Glomerular endothelial cell (primary cell): Measurements from ENCODE around the gene OR2T33. TPM values are rescaled to one million over a fixed set of nuclear protein-coding genes. Genes with fewer than 3 reads are reported as not detected.
A peak's percentile ranks its signal among the peaks of the same experiment; 100 is the strongest.
"Not testable (repeated sequence)": the region's sequence is repeated elsewhere in the genome, so short reads cannot be mapped to it uniquely, and the experiment has no call there.

Source experiments
- DNase-seq: peaks from one replicate; pipeline ENCODE4 v3.0.0-alpha.2; 2011; ENCODE audit warnings: low read depth, low spot score; ENCODE audit errors: extremely low read depth
- total RNA-seq: library from RNA; depleted of rRNA; stranded (reverse); fragments of >200 nt; gene quantifications from 2 replicates; pipeline ENCODE4 v1.2.3, GENCODE V29; 2015

Gene OR2T33, protein sequence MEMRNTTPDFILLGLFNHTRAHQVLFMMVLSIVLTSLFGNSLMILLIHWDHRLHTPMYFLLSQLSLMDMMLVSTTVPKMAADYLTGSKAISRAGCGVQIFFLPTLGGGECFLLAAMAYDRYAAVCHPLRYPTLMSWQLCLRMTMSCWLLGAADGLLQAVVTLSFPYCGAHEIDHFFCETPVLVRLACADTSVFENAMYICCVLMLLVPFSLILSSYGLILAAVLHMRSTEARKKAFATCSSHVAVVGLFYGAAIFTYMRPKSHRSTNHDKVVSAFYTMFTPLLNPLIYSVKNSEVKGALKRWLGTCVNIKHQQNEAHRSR
- total RNA-seq: not detected in 2 replicates

DNA sequence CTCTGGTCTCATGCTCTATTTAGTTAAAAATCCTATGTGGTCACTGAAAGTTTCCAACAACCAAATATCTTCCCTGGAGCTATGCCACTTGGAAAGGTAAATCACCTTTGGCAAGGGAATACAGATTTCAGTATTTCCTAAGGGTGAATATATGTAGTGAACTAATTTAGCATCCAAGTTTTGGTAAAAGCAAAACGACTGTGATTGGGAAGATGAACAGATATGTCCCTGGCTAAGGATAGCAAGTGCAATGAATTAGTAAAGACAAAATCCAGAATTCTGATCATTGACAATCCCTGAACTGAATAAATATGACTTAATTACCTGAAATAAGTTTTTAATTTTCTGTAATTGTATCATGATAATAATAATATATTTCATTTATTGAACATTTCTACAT lies at the start of gene OR2T33:
Gene OR2T33 (minus strand): TSS at position 101 of the 400 bp plus-strand sequence. CDS start 4,162 bp downstream, outside the sequence.
- no peak for DNase-seq

DNA sequence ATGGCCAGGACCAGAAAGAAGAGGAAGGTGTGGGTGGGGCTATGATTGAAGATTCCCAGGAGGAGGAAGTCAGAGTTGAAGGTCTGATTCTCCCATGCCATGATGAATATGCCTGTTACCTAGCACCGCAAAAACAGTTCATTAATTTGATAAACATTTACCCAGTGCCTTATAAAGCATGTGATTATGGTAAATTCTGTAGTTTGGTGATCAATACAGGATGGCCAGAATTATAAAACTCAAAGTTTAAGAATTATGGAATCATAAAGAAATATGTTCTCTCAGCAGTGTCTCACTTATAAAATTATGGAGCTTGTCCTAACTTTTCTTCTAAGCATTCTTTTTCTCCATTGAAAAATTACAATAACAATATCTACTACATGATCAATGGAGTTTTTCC lies 46.7 kb upstream of the OR2T33 start, which contains the start of gene OR2M7:
Gene OR2M7 (minus strand): TSS at position 101 of the 400 bp plus-strand sequence. CDS start 0 bp downstream, at position 101.
- no peak for DNase-seq

DNA sequence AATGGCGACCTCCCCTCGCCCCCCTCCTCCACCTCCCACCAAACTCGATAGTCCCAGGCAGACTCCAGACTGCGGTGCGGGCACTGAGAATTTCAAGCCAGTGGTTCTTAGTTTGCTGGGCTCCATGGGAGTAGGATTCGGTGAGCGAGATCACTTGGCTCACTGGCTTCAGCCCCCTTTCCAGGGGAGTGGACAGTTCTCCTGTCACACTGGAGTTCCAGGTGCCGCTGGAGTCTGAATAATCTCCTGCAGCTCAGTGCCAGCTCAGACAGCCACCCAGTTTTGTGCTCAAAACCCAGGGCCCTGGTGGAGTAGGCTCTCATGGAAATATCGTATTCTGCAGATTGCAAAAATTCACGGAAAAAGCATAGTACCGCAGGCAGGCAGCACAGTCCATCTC lies 39.0 kb upstream of the OR2T33 start:
- DNase-seq: no peak

DNA sequence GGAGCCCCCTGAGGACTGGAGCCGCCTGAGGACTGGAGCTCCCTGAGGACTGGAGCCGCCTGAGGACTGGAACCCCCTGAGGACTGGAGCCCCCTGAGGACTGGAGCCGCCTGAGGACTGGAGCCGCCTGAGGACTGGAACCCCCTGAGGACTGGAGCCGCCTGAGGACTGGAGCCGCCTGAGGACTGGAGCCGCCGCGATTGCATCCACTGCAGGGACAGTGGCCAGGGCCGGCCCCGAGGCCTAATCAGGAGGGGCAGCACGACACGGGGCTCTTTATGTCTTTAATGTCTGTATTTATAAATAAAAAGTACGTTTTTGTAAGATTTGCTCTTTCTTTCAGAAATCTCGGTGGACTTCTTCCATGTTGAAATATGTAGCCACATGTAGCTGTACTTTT lies 29.0 kb upstream of the OR2T33 start:
- not testable (repeated sequence) for DNase-seq

DNA sequence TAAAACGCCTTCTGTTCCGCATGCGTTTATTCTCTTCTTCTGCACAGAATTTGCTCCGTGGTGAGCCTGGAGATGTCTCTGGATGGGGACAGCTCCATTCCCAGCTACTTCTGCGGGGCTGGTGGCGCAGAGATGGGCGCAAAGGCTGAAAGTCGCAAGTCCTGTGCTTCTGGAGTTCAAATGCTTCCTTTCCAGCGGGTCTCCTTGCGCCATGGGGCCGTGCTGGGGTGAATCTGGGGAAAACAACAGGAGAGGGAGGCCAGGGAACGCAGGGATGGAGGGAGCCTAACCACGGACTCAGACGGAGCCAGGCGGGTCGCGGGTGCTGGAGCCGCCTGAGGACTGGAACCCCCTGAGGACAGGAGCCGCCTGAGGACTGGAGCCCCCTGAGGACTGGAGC lies 28.3 kb upstream of the OR2T33 start:
- no peak for DNase-seq

DNA sequence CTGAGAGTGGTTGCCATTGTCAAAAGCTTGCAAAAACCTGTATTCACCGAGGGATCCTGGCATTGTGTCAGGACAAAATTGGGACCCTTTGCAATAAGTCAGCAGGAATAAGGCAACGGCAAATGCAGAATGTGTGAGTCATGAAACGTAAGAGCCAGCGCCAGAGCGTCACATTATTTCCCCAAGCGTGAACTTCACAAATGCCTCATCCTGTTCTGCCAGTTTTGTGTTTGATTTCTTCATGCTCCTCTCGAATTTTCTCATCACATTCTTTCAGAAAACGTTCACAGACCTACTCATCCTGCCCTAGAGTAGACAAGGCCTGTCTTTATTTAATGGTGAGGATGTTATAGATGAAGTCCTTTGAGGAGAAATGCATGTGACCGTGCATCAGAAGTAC lies 27.9 kb upstream of the OR2T33 start:
- not testable (repeated sequence) for DNase-seq

DNA sequence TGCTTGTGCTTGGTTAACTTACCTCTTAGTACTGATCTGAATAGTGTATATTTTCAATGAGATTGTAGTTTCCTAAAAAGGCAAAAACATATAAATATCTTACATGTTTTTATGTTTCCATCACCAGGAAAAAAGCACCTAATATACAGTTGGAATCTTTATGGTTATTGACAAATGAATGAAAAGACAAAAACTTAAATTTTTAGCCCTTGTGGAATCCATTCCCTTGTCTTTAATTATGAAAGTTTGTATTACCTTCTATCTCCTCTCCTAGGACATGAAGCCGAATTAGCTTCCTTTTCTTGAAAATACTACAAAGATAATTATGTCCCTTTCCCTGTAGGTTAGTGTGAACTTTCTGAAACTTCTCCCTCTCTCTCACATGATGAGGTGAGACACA lies 25.5 kb upstream of the OR2T33 start, which contains the start of gene OR2T12:
Gene OR2T12 (minus strand): TSS at position 101 of the 400 bp plus-strand sequence. CDS start 7,846 bp downstream, outside the sequence.
- no peak for DNase-seq

DNA sequence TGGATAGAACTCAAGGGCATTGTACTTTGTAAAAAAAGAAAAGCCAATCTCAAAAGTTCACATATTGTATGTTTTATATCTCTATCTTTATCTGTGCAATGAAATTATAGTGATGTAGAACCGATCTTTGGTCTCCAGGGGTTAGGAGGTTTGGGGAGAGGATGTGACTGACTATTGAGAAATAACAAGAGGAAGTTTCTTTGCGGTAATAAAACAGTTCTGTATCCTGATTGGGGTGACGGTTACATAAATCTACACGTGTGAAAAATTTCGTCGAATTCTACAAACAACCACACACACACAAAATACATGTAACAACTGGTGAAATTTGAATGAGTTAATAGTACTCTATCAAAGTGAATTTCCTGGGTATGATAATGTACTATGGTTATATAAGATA lies 10.6 kb upstream of the OR2T33 start:
- DNase-seq: no peak

DNA sequence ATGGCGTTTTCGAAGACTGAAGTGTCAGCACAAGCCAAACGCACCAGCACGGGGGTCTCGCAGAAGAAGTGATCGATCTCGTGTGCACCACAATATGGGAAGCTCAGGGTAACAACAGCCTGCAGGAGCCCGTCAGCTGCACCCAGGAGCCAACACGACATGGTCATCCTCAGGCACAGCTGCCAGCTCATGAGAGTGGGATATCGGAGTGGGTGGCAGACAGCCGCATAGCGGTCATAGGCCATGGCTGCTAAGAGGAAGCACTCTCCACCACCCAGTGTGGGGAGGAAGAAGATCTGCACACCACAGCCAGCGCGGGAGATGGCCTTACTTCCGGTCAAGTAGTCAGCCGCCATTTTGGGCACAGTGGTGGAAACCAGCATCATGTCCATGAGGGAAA lies 4.6 kb downstream of the OR2T33 start:
- DNase-seq: not testable (repeated sequence)

DNA sequence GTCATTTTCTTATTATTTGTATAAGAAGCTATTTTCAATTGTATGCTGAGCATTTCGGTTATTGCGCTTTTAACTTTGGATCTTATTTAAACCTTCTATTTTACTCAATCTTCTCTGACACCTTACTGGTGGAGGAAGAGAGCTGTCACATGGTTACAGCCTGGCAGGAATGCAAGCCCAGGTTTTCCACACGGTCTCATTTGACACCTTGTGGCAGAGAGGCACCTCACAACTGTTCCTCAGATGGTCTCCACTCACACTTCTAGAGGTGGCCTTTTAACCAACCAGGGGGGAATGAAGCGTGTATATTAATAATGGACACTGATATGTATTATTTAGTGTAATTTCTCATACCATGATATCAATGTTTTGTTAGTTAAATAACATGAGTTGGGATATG lies 9.6 kb downstream of the OR2T33 start:
- no peak for DNase-seq

DNA sequence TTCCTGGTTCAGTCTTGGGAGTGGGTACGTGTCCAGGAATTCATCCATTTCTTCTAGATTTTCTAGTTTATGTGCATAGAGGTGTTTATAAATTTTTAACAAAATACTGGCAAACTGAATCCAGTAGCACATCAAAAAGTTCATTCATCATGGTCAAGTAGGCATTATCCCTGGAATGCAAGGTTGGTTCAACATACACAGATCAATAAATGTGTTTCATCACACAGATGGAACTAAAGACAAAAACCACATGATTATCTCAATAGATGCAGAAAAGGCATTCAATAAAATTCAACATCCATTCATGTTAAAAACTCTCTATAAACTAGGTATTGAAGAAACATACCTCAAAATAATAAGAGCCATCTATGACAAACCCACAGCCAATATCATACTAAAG lies 18.5 kb downstream of the OR2T33 start:
- DNase-seq: not testable (repeated sequence)

DNA sequence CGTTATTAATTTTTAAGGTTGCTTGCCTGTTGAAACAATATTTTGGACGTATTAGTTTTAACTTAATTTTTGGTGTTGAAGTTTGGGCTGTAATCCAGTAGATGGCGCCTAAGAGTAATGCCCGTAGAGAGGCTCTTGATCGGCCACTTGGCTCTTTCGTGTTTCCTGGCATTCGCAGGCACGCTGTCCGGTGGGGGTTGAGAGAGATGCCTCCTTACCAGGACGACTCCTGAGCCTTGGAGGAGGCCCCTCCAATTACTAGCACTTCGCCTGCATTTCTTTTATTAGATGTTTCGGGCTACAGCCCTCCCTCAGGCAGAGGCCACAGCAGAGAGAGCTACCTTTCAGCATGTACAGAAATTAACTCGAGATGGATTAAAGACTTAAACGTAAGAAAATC lies 34.6 kb downstream of the OR2T33 start:
- peak; percentile 3 for DNase-seq

DNA sequence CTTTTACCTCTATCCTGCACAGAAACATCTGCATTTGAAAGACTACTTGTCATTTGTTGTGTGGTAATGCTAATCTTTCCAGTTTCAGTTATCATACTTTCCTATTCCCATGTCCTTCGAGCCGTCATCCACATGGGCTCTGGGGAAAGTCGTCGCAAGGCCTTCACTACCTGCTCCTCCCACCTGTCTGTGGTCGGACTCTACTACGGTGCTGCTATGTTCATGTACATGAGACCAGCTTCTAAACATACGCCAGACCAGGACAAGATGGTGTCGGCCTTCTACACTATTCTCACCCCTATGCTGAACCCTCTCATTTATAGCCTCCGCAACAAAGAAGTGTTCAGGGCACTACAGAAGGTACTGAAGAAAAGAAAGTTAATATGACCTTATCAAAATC lies 38.3 kb downstream of the OR2T33 start:
- no peak for DNase-seq

DNA sequence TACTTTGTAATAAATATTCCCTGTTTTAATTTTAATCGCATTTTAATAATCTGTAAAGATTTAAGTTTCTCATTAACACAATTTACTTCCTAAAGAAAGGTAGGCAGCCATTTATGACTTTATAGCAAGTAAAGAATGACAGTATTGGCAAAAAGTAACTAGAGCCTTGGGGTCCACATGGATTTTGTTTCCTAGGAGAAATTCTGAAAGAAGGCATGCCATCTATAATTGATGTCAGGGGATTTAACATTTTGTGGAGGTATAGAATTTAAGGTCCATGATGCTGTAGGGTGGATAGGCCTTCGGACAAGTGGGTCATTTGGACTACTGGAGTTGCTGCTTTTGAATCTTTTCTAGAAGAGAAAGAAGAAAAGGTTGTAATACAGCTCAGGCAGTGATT lies 46.7 kb downstream of the OR2T33 start, which contains the start of gene OR2M4:
Gene OR2M4 (plus strand): TSS at position 301 of the 400 bp plus-strand sequence. CDS start 7,512 bp downstream, outside the sequence.
- no peak for DNase-seq

DNA sequence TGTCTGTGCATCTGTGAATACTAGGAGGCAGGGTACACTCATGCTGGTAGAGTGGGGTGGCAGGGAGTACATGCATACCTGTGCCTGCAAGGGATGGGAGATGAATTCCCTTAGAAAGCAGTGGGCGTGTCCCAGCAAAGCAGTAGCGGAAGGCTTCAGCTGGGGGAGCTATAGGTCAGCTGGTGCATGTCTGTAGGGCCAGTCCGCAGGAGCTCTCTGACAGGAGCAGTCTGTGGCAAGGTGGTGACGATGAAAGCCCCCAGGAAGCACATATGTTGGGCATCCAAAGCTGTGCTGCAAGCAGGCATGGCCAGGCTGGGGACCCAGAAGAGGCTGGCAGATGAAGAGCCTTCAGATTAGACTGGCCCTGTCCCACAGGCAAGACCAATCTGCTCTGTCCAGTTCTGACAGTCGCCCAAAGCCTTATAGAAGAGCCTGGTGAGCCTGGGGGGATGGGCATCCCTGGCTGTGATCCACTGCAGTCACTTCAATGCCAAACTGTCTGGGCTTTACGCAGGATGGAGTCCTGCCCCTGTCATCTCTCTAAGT lies 48.3 kb downstream of the OR2T33 start:
- no peak for DNase-seq

DNA sequence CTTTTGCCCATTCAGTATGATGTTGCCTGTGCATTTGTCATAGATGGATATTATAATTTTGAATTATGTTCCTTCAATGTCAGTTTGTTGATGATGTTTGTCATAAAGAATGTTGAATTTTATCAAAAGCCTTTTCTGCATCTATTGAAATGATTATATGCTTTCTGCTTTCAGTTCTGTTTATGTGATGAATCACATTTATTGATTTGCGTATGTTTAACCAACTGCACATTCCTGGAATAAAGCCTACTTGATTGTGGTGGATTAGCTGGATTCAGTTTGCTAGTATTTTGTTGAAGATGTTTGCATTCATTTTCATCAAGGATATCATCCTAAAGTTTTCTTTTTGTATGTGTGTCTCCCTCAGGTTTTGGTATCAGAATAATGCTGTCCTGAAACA lies 52.2 kb downstream of the OR2T33 start:
- no peak for DNase-seq

Other genes starting within 250 kb of the OR2T33 start
- gene OR2L2, start 247.9 kb downstream of the OR2T33 start, total RNA-seq: not detected in 2 replicates
- gene OR2L3, start 231.1 kb downstream of the OR2T33 start, total RNA-seq: not detected in 2 replicates
- gene OR2L13, start 182.8 kb downstream of the OR2T33 start, total RNA-seq: not detected in 2 replicates
- not detected in 2 replicates for gene OR2M5, start 132.8 kb downstream of the OR2T33 start, total RNA-seq
- not detected in 2 replicates for gene OR2M2, start 103.2 kb downstream of the OR2T33 start, total RNA-seq
- not detected in 2 replicates for gene OR2M3, start 80.7 kb downstream of the OR2T33 start, total RNA-seq
- not detected in 2 replicates for gene OR2M4, start 46.6 kb downstream of the OR2T33 start, total RNA-seq
- gene OR2T12, start 25.4 kb upstream of the OR2T33 start, total RNA-seq: not detected in 2 replicates
- not detected in 2 replicates for gene OR2M7, start 46.6 kb upstream of the OR2T33 start, total RNA-seq
- not detected in 2 replicates for gene OR14C36, start 70.8 kb upstream of the OR2T33 start, total RNA-seq
- gene OR2T4, start 83.7 kb upstream of the OR2T33 start, total RNA-seq: not detected in 2 replicates
- not detected in 2 replicates for gene OR2T6, start 97.8 kb upstream of the OR2T33 start, total RNA-seq
- not detected in 2 replicates for gene OR2T1, start 125.1 kb upstream of the OR2T33 start, total RNA-seq
- gene OR2T2, start 167.7 kb upstream of the OR2T33 start, total RNA-seq: not detected in 2 replicates
- gene OR2T3, start 195.4 kb upstream of the OR2T33 start, total RNA-seq: not detected in 2 replicates
- not detected in 2 replicates for gene OR2T5, start 210.6 kb upstream of the OR2T33 start, total RNA-seq
- not detected in 2 replicates for gene OR2G6, start 230.1 kb upstream of the OR2T33 start, total RNA-seq